Measurements from ENCODE around the gene MBD3L2B. TPM values are rescaled to one million over a fixed set of nuclear protein-coding genes. Genes with fewer than 3 reads are reported as not detected.

MBD3L2B gene
- total and polyA plus RNA-seq, 2 experiments from 2014 or later = not detected

DNA sequence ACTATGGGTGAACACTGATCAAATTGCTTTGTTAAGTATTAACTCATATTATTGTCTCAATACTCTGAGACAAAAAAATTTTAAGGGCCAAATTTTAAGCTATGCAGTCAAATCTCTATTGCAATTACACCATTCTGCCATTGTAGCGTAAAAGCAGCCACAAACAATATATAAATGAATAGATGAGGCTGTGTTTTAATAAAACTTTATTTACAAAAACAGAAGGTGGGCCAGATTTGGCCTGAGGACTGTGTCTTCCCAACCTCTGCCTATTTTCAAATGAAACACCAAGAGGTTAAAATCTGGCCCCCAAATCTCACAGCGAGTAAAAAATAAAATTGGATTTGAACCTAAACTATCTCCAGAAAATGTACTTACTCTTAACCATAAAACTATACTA, 51.7 kb downstream of the MBD3L2B start:
- no peak for DNase-seq
- 34 to 43% methylated on average over 2 of the region's 2 CpGs for WGBS, 2 experiments (ENCODE audit: low coverage in 1 of 2, low lambda C conversion rate in 2 of 2, missing lambda C conversion rate in 2 of 2)
- H3K4me1 ChIP-seq (ENCODE audit: insufficient read depth) = no peaks in the 10 kb centered on the region
- H3K4me2 ChIP-seq (ENCODE audit: unreplicated experiment) = no peak overlapping the region
- no peak overlapping the region for H3K9ac ChIP-seq
- H3K36me3 ChIP-seq (ENCODE audit: low read depth) = no peaks in the 10 kb centered on the region
- no peaks in the 10 kb centered on the region for H3K79me2 ChIP-seq (ENCODE audit: insufficient read depth)
- no peaks in the 10 kb centered on the region for H3K27me3 ChIP-seq (replicated peaks; ENCODE audit: insufficient read depth)
- H3K4me3 ChIP-seq = no peak overlapping the region
- H3K9me2 ChIP-seq (ENCODE audit: insufficient read depth) = no peaks in the 10 kb centered on the region
- H2AFZ ChIP-seq = no peak overlapping the region
- H4K20me1 ChIP-seq (ENCODE audit: insufficient read depth) = no peaks in the 10 kb centered on the region
- no peak for TF ChIP-seq EZH2phosphoT487 (IDR thresholded peaks at IDR 0.05; ENCODE audit: insufficient read depth, low read depth)
- TF ChIP-seq EZH2 (IDR thresholded peaks at IDR 0.05; ENCODE audit: insufficient read depth, poor library complexity, severe bottlenecking) = no peak
- H3F3A ChIP-seq (ENCODE audit: insufficient read depth) = no peaks in the 10 kb centered on the region
- H3K9me3 ChIP-seq (ENCODE audit: low read depth) = no peaks in the 10 kb centered on the region
- in situ Hi-C loops (cut with MboI) = no loop called here
- no peak overlapping the region for H3K27ac ChIP-seq

Other genes starting within 250 kb of the MBD3L2B start
- gene VAV1, start 248.7 kb downstream of the MBD3L2B start, total RNA-seq (2014; rRNA removed; shearing (Covaris generic)) = not detected in 2 replicates
- gene VAV1, start 248.7 kb downstream of the MBD3L2B start, polyA plus RNA-seq (2016; fragmentation: Nextera tagmentation; extraction: Ambion mirVana) = not detected in 2 replicates
- not detected in 2 replicates for gene ADGRE1, start 133.9 kb downstream of the MBD3L2B start, total RNA-seq (2014; rRNA removed; shearing (Covaris generic))
- gene ADGRE1, start 133.9 kb downstream of the MBD3L2B start, polyA plus RNA-seq (2016; fragmentation: Nextera tagmentation; extraction: Ambion mirVana) = not detected in 2 replicates
- not detected in 2 replicates for gene MBD3L5, start 9.1 kb upstream of the MBD3L2B start, total RNA-seq (2014; rRNA removed; shearing (Covaris generic))
- not detected in 2 replicates for gene MBD3L5, start 9.1 kb upstream of the MBD3L2B start, polyA plus RNA-seq (2016; fragmentation: Nextera tagmentation; extraction: Ambion mirVana)
- not detected in 2 replicates for gene MBD3L4, start 18.7 kb upstream of the MBD3L2B start, total RNA-seq (2014; rRNA removed; shearing (Covaris generic))
- not detected in 2 replicates for gene MBD3L4, start 18.7 kb upstream of the MBD3L2B start, polyA plus RNA-seq (2016; fragmentation: Nextera tagmentation; extraction: Ambion mirVana)
- not detected in 2 replicates for gene MBD3L2, start 27.9 kb upstream of the MBD3L2B start, total RNA-seq (2014; rRNA removed; shearing (Covaris generic))
- gene MBD3L2, start 27.9 kb upstream of the MBD3L2B start, polyA plus RNA-seq (2016; fragmentation: Nextera tagmentation; extraction: Ambion mirVana) = not detected in 2 replicates
- not detected in 2 replicates for gene MBD3L3, start 37.2 kb upstream of the MBD3L2B start, total RNA-seq (2014; rRNA removed; shearing (Covaris generic))
- not detected in 2 replicates for gene MBD3L3, start 37.2 kb upstream of the MBD3L2B start, polyA plus RNA-seq (2016; fragmentation: Nextera tagmentation; extraction: Ambion mirVana)
- 9.4 and 13.8 TPM in 2 replicates for gene ZNF557, start 48.3 kb upstream of the MBD3L2B start, total RNA-seq (2014; rRNA removed; shearing (Covaris generic))
- 4.6 and 4.7 TPM in 2 replicates for gene ZNF557, start 48.3 kb upstream of the MBD3L2B start, polyA plus RNA-seq (2016; fragmentation: Nextera tagmentation; extraction: Ambion mirVana)